Suprapubic skin (tissue), 4 donors: Measurements from ENCODE around the gene KLHL29. TPM values are rescaled to one million over a fixed set of nuclear protein-coding genes. Genes with fewer than 3 reads are reported as not detected.

Experiments used
- DNase-seq, 2 donors: peaks; one replicate each; pipeline ENCODE4 v3.0.0-alpha.2; 2019; ENCODE audit warnings: low spot score in 2 of 2
- H3K27ac ChIP-seq: fragments of 200-600 bp; sonication (generic); one replicate; pipeline ENCODE4 v1.5.1; 2019
- H3K27me3 ChIP-seq: fragments of 200-600 bp; sonication (generic); one replicate; pipeline ENCODE4 v1.5.1; 2019
- H3K36me3 ChIP-seq: fragments of 200-600 bp; sonication (generic); one replicate; pipeline ENCODE4 v1.5.1; 2019
- H3K4me1 ChIP-seq: fragments of 200-600 bp; sonication (generic); one replicate; pipeline ENCODE4 v1.5.1; 2019
- H3K4me3 ChIP-seq: fragments of 200-600 bp; sonication (generic); one replicate; pipeline ENCODE4 v1.5.1; 2019; ENCODE audit warnings: mild to moderate bottlenecking
- H3K9me3 ChIP-seq: fragments of 200-600 bp; sonication (generic); one replicate; pipeline ENCODE4 v1.5.1; 2019
- CTCF ChIP-seq, 2 donors: fragments of 200-600 bp in 1 of 2; fragments of 450-650 bp in 1 of 2; sonication (generic) in 1 of 2; IDR thresholded peaks; one replicate each; pipeline ENCODE4 v1.5.1; 2016 to 2019; ENCODE audit warnings: antibody characterized with exemption in 2 of 2, mild to moderate bottlenecking in 1 of 2, moderate library complexity in 1 of 2
- EP300 ChIP-seq: sonication (generic); formaldehyde crosslinking; IDR thresholded peaks from one replicate; pipeline ENCODE4 v1.6.1; 2017; ENCODE audit warnings: antibody characterized with exemption
- POLR2A ChIP-seq, 2 donors: fragments of 450-650 bp; IDR thresholded peaks; one replicate each; pipeline ENCODE4 v1.6.1; 2017; ENCODE audit warnings: antibody characterized with exemption in 2 of 2, mild to moderate bottlenecking in 2 of 2, moderate library complexity in 2 of 2
- POLR2AphosphoS5 ChIP-seq, 3 donors: sonication (generic); formaldehyde crosslinking; IDR thresholded peaks; one replicate each; pipeline ENCODE4 v1.6.1; 2017; ENCODE audit warnings: antibody characterized with exemption in 3 of 3
- WGBS: methylation state at CpG from one replicate; pipeline ENCODE4 v1.1.5; 2018; 5-methylcytosine and 5-hydroxymethylcytosine counted together
- total RNA-seq, 4 donors: library from RNA; depleted of rRNA; stranded (reverse); fragments of >200 nt; gene quantifications; one replicate each; pipeline ENCODE4 v1.1.0, GENCODE V29; 2016

Gene KLHL29
- total RNA-seq, 4 donors from 2014 or later: 17.1 to 30.8 (median 20.7) TPM

GRCh38 chr2:23666980-23667357 lies 282.0 kb downstream of the KLHL29 start:
- Histone ChIP-seq H3K4me1 (peaks cover 47% of the 10 kb centered on the region), H3K27ac (no peak overlapping the region), H3K9me3 (no peaks in the 10 kb centered on the region), H3K36me3 (no peaks in the 10 kb centered on the region), H3K4me3 (no peak overlapping the region), H3K27me3 (no peaks in the 10 kb centered on the region)
- TF ChIP-seq POLR2AphosphoS5 (IDR thresholded peaks at IDR 0.05) (no peak), POLR2A (IDR thresholded peaks at IDR 0.05) (no peak), EP300 (no peak), CTCF (IDR thresholded peaks at IDR 0.05) (no peak)
- 89% methylated on average over 7 of the region's 7 CpGs for WGBS
- DNase-seq: no peak

GRCh38 chr2:23668756-23669304 lies 283.9 kb downstream of the KLHL29 start:
- Histone ChIP-seq H3K36me3 (no peaks in the 10 kb centered on the region), H3K4me3 (no peak overlapping the region), H3K4me1 (peaks cover 37% of the 10 kb centered on the region), H3K27me3 (no peaks in the 10 kb centered on the region), H3K27ac (no peak overlapping the region), H3K9me3 (no peaks in the 10 kb centered on the region)
- DNase-seq: no peak
- TF ChIP-seq POLR2AphosphoS5 (IDR thresholded peaks at IDR 0.05) (no peak), CTCF (IDR thresholded peaks at IDR 0.05) (no peak), POLR2A (IDR thresholded peaks at IDR 0.05) (no peak), EP300 (no peak)
- WGBS: 80% methylated on average over 6 of the region's 12 CpGs

- Histone ChIP-seq H3K9me3 (no peaks in the 10 kb centered on the region), H3K27ac (peak overlapping the region; percentile 12), H3K4me1 (peaks cover 29% of the 10 kb centered on the region), H3K36me3 (no peaks in the 10 kb centered on the region), H3K4me3 (peak overlapping the region; percentile 15), H3K27me3 (no peaks in the 10 kb centered on the region)
- DNase-seq: no peak
- TF ChIP-seq POLR2AphosphoS5 (IDR thresholded peaks at IDR 0.05) (no peak), CTCF (IDR thresholded peaks at IDR 0.05) (no peak), EP300 (no peak), POLR2A (IDR thresholded peaks at IDR 0.05) (no peak)
- 73% methylated on average over 22 of the region's 22 CpGs for WGBS
Measured at GRCh38 chr2:23669413-23670244, 284.6 kb downstream of the KLHL29 start.

GRCh38 chr2:23670245-23670592 lies 285.2 kb downstream of the KLHL29 start:
- peak overlapping the region; percentile 67 for H3K27ac ChIP-seq
- TF ChIP-seq POLR2AphosphoS5 (IDR thresholded peaks at IDR 0.05): no peak
- no peak for TF ChIP-seq CTCF (IDR thresholded peaks at IDR 0.05)
- no peak for TF ChIP-seq POLR2A (IDR thresholded peaks at IDR 0.05)
- no peak for TF ChIP-seq EP300
- H3K9me3 ChIP-seq: no peaks in the 10 kb centered on the region
- no peaks in the 10 kb centered on the region for H3K36me3 ChIP-seq
- peaks cover 29% of the 10 kb centered on the region for H3K4me1 ChIP-seq
- 70% methylated on average over 11 of the region's 11 CpGs for WGBS
- DNase-seq: no peak
- peak overlapping the region; percentile 15 for H3K4me3 ChIP-seq
- no peaks in the 10 kb centered on the region for H3K27me3 ChIP-seq

- Histone ChIP-seq H3K4me1 (peaks cover 29% of the 10 kb centered on the region), H3K4me3 (no peak overlapping the region), H3K9me3 (no peaks in the 10 kb centered on the region), H3K27ac (no peak overlapping the region), H3K27me3 (no peaks in the 10 kb centered on the region), H3K36me3 (no peaks in the 10 kb centered on the region)
- no peak for TF ChIP-seq POLR2A (IDR thresholded peaks at IDR 0.05)
- TF ChIP-seq EP300: no peak
- no peak for TF ChIP-seq CTCF (IDR thresholded peaks at IDR 0.05)
- TF ChIP-seq POLR2AphosphoS5 (IDR thresholded peaks at IDR 0.05): no peak
- 86% methylated on average over 6 of the region's 6 CpGs for WGBS
- no peak for DNase-seq
Measured at GRCh38 chr2:23673082-23673481, 288.1 kb downstream of the KLHL29 start.
